T1000 (cell line): ENCODE data around the gene GRB2.
"Not testable (repeated sequence)": the region's sequence is repeated elsewhere in the genome, so short reads cannot be mapped to it uniquely, and the experiment has no call there.

Source experiments
- DNase-seq: peaks from one replicate; lab custom pipeline; 2025; ENCODE audit warnings: mixed read lengths; lab: John Stamatoyannopoulos, UW

The GRB2 gene

GRCh38 chr17:75318615-75319222, 86.8 kb downstream of the GRB2 start:
- no peak for DNase-seq

DNA sequence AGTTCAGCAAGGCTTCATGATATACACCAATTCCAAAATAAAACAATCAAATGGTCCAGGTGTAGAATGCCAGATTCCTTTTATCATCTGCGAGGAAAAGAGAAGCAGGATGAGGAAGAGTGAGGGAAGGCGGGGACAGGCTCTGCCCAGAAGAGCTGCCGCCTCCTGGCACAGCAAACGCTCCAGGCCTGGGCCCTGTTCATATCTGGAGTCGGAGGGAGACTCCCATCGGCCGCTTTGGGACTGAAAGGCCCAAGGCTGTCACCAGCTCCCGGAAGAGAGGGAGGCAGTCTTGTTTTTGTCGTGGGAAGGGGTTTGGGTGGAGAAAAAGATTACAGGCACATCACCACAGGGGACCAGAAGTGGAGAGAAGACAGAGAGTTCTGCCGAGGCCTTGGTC, 87.3 kb downstream of the GRB2 start:
- no peak for DNase-seq

GRCh38 chr17:75317671-75318070, 87.8 kb downstream of the GRB2 start:
- DNase-seq: no peak

DNA sequence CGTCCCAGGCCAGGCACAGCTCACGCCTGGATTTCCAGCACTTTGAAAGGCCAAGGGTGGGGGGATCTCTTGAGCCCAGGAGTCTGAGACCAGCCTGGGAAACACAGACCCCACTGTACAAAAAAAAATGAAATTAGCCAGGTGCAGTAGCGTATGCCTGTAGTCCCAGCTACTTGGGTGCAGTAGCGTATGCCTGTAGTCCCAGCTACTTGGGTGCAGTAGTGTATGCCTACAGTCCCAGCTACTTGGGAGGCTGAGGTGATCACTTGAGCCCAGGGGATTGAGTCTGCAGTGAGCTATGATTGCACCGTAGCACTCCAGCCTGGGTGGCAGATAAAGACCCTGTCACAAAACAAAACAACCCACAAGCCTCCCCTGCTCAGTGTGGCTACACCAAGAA, 89.2 kb downstream of the GRB2 start:
- DNase-seq: no peak

DNA sequence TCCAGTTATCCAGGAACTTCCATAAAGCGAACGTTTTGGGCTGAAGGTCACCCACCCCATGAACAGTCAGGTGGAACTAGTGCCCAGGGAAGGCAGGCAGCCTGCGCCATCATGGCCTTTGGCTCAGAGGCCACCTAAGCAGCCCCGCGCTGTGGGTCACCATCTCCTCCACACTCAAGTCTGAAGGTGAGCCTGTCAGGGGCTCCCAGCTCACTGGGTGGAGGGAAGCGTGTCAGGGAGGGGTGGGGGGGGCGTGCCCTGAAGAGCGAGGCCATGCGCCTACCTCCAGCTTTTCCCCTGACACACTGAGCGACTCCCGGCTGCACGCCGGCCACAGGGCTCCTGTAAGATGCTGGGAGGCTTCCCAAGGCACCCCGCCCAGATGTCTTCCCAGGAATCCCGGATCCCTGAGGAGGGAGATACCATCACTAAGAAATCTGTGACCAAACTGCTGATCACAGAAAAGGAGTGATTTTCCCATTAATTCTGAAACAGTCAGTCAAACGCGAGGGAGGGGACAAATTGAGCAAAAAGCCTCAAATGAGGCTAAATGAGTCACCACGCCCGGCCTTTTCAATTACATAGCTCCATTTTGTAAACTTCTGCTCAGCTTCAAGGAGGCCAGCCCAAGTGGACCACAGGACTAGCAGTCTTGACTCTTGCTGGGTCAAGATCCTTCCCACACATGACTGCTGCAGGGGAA, 89.8 kb downstream of the GRB2 start:
- no peak for DNase-seq

- no peak for DNase-seq
These were observed 91.4 kb downstream of the GRB2 start for GRCh38 chr17:75313941-75314551.

GRCh38 chr17:75308732-75309629, 96.5 kb downstream of the GRB2 start:
- no peak for DNase-seq

- DNase-seq: no peak
These were observed 97.3 kb downstream of the GRB2 start for GRCh38 chr17:75307957-75308731.

DNA sequence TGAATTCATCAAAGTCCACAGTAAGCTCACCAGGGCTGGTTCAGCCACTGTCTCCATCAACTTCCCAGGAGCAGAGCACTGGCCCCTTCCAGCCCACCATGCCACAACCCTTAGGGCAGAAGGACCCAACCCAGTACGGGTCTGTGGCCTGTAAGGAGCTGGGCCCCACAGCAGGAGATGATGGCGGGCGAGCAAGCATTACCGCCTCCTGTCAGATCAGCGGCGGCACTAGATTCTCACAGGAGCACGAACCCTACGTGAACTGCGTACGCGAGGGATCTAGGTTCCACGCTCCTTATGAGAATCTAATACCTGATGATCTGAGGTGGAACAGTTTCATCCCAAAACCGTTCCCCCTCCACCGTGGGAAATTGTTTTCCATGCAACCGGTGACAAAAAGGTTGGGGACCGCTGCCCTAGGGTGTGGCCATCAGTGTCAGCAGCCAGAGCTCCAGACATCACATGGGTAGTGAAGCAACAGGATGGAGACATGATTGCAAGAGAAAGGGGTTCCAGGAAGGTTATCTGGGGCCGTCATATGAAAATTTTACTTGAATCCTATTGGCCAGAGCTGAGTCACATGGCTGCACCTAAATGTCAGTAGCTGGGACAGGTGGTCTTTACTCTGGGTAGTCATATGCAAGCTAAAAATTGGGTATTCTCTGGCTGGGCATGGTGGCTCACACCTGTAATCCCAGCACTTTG, 103.8 kb downstream of the GRB2 start:
- DNase-seq: no peak

GRCh38 chr17:75301049-75301448, 104.4 kb downstream of the GRB2 start:
- no peak for DNase-seq

DNA sequence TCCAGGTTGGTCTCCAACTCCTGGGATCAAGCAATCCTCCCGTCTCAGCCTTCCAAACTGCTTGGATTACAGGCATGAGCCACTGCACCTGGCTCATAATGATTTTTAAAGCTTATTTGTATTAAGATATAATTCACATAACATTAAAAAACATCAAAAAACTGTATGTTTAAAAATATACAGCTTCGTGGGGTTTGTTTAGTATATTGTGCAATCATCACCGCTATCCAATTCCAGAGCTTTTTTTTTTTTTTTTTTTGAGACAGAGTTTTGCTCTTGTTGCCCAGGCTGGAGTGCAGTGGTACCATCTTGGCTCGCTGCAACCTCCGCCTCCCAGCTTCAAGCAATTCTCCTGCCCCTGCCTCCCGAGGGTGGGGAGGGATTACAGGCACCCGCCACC, 105.2 kb downstream of the GRB2 start:
- DNase-seq: no peak

GRCh38 chr17:75295201-75296158, 110.0 kb downstream of the GRB2 start:
- DNase-seq: no peak

DNA sequence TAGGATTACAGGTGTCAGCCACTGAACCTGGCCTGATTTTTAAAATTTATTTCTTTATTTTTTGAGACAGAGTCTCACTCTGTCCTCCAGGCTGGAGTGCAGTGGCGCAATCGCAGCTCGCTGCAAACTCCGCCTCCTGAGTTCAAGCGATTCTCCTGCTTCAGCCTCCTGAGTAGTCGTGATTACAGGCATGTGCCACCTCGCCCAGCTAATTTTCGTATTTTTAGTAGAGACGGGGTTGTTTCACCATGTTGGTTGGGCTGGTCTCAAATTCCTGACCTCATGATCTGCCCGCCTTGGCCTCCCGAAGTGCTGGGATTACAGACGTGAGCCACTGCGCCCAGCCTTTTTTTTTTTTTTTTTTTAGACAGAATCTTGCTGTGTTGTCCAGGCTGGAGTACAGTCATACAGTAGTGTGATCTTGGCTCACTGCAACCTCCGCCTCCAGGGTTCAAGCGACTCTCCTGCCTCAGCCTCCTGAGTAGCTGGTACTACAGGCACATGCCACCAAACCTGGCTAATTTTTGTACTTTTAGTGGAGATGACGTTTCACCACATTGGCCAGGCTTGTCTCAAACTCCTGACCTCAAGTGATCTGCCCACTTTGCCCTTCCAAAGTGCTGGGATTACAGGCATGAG, 112.5 kb downstream of the GRB2 start:
- DNase-seq: not testable (repeated sequence)

- DNase-seq: no peak
These were observed 115.6 kb downstream of the GRB2 start for GRCh38 chr17:75289832-75290337.

DNA sequence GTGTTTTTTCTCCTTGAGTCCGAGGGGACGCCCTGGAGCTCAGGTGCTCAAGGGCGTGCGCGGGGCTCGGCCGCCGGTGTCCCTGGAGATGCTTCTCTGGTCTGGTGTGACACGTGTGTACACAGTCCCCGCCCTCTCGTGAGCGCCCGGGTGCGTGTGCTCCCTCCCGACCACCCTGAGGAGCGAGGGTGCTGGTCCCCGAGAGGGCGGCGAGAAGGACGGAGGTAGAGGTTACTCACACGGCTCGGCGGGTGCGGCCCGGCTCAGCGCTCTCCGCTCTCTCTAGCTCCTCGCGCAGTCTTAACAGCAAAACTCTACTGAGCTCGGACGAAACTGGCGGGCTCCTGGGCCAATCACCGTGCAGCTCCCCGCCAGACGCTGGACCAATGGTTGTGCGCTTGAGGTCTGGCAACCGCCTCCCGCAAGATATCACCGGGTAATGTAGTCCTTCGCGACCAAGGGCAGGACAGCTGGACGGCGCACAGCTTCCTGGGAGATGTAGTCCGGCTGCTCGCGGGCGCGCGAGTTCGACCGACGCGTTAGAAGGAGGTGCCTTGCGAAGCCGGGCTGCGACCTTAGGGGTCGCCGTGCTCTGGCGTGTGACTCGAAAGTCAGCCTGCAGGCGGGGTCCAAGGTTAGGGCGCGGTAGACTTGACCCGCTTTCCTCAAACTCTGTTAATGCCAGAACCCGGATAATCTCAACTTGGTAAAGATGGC, 116.2 kb downstream of the GRB2 start, which contains the start of gene SLC25A19:
SLC25A19 (minus strand) TSS at position 319 of the 717 bp plus-strand sequence. CDS start 2,669 bp downstream, outside the sequence.
- DNase-seq: peak; percentile 97

DNA sequence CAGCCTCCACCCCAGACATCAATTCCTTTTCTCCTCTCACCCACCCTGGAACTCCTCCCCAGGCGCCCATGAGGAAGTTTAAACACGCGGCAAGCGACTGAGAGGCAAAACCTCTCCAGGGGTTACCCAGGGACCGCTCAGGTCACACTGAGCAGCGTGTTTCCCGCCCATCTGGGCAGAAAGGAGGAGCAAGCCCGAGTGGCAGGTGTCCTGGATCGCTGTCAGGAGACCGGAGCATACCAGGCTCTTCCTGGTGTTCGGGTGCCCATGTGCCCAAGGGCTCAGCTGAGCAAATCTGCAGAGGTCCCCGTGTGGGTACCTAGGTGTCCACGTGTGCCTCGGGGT, 116.7 kb downstream of the GRB2 start:
- no peak for DNase-seq

DNA sequence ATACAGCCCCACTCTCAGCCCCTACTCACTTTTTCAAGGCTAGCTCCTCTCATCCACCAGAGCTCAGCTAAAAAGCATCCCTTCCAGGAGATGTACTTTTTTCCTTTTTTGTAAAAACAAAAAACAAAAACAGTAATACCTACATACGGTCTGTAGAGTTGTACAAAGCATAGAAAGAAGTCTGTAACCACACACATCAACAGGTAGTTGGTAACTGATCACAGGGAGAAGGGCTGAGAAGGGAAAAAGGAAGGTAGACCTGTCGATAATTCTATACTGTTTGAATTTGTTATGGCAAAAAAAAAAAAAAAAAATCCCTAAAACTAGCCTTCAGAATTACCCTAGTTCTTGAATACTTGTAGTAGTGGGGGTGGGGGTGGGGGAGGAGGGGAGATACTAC, 117.1 kb downstream of the GRB2 start:
- DNase-seq: no peak

- no peak for DNase-seq
These were observed 118.3 kb downstream of the GRB2 start for GRCh38 chr17:75287221-75287620.
